Measurements from ENCODE around the gene COL27A1.

- TF ChIP-seq CTCF (IDR thresholded peaks at IDR 0.05; ENCODE audit: low read depth, low read length) (no peak), POLR2A (IDR thresholded peaks at IDR 0.05; ENCODE audit: extremely low read depth, insufficient read length) (no peak), MYC (IDR thresholded peaks at IDR 0.05; ENCODE audit: low read depth, low read length) (no peak), MAX (IDR thresholded peaks at IDR 0.05; ENCODE audit: low read depth, low read length) (no peak)
These were observed 200.5 kb downstream of the COL27A1 start for GRCh38 chr9:114355821-114356220.

All from NB4 (cell line).